K562 (cell line): Measurements from ENCODE around the gene TBXA2R. TPM values are rescaled to one million over a fixed set of nuclear protein-coding genes. Genes with fewer than 3 reads are reported as not detected.

Experiments used
- ATAC-seq: fragments of 200-7000 bp; cut with Tn5 transposase; 3 replicates; pipeline ENCODE4 v1.9.1; 2020; ENCODE audit warnings: moderate library complexity
- BruUV-seq: library from RNA; stranded (reverse); fragments of 400-500 nt; replicated peaks from 2 replicates; lab custom pipeline; 2021; lab: Mats Ljungman, UMichigan
- CTCF ChIA-PET: fragments of 300-600 bp; formaldehyde crosslinking; extraction: SDS; loops from one replicate; lab custom pipeline; 2021; ENCODE audit warnings: low intra/inter-chr PET ratio; lab: Yijun Ruan, JAX
- POLR2A ChIA-PET: fragments of 300-600, 350-650 bp; sonication (Branson Sonifier 250); formaldehyde crosslinking; extraction: SDS; loops from one replicate; lab custom pipeline; 2021; ENCODE audit warnings: antibody characterized with exemption, inconsistent platforms; lab: Yijun Ruan, JAX
- DNase-seq, 4 experiments: peaks; one replicate each; pipeline versions ENCODE4 v3.0.0 to v3.0.0-alpha.2; 2011 to 2018; ENCODE audit warnings: low spot score in 3 of 4, mixed read lengths in 3 of 4; ENCODE audit errors: extremely low read depth in 1 of 4
- FAIRE-seq: peaks from 2 replicates; lab custom pipeline; 2011; peaks lifted over from hg19 to GRCh38; lab: Jason Lieb, UNC
- H2AFZ ChIP-seq: 2 replicates; pipeline ENCODE4 v1.6.0; 2011; ENCODE audit warnings: low read depth, low read length, control low read depth, inconsistent platforms
- H3K27ac ChIP-seq: fragments of 200-600 bp; 3 replicates; pipeline ENCODE4 v1.8.0; 2011; ENCODE audit warnings: low read depth, mild to moderate bottlenecking, control low read depth, inconsistent platforms, low read length, moderate library complexity, mixed read lengths; ENCODE audit errors: extremely low read depth
- H3K27me3 ChIP-seq, 2 experiments: fragments of 300-600 bp in 1 of 2; 2 replicates in 1 of 2; 3 replicates in 1 of 2; pipeline versions ENCODE4 v1.6.0 to v1.8.0; 2011; ENCODE audit warnings: inconsistent platforms in 2 of 2, low read length in 2 of 2, mild to moderate bottlenecking in 1 of 2, mixed read lengths in 1 of 2, moderate library complexity in 1 of 2; ENCODE audit not compliant: control insufficient read depth in 2 of 2, insufficient read depth in 2 of 2
- H3K36me3 ChIP-seq: fragments of 300-600 bp; 3 replicates; pipeline ENCODE4 v1.8.0; 2011; ENCODE audit warnings: mild to moderate bottlenecking, low read length, inconsistent platforms; ENCODE audit not compliant: control insufficient read depth, insufficient read depth
- H3K4me1 ChIP-seq, 2 experiments: fragments of 200-600 bp in 1 of 2; replicated peaks in 1 of 2; 2 replicates in 1 of 2; 3 replicates in 1 of 2; pipeline versions ENCODE4 v1.5.1 to v1.8.0; 2011; ENCODE audit warnings: inconsistent platforms in 2 of 2, low read length in 2 of 2, mild to moderate bottlenecking in 1 of 2, mixed read lengths in 1 of 2, moderate library complexity in 1 of 2; ENCODE audit not compliant: control insufficient read depth in 2 of 2, insufficient read depth in 2 of 2
- H3K4me2 ChIP-seq: 2 replicates; pipeline ENCODE4 v1.6.1; 2011; ENCODE audit warnings: low read length, control low read depth, inconsistent platforms, mixed read lengths; ENCODE audit not compliant: insufficient read depth
- H3K4me3 ChIP-seq: fragments of 200-600 bp; sonication (generic), shearing (Covaris generic); 2 replicates; pipeline ENCODE4 v1.5.1; 2016; ENCODE audit warnings: control low read depth, inconsistent platforms
- H3K79me2 ChIP-seq: fragments of 200-600 bp; 3 replicates; pipeline ENCODE4 v1.8.0; 2011; ENCODE audit warnings: low read length, inconsistent platforms; ENCODE audit not compliant: control insufficient read depth, insufficient read depth
- H3K9ac ChIP-seq, 2 experiments: 2 replicates each; pipeline versions ENCODE4 v1.6.0 to v1.6.1; 2011; ENCODE audit warnings: low read depth in 2 of 2, low read length in 2 of 2, control low read depth in 1 of 2, inconsistent platforms in 1 of 2, mild to moderate bottlenecking in 1 of 2, mixed read lengths in 1 of 2; ENCODE audit not compliant: insufficient read depth in 1 of 2
- H3K9me1 ChIP-seq: one replicate; pipeline ENCODE4 v1.6.0; 2011; ENCODE audit warnings: inconsistent platforms, mild to moderate bottlenecking, low read length, moderate library complexity; ENCODE audit not compliant: control insufficient read depth, insufficient read depth
- H3K9me3 ChIP-seq: replicated peaks from 2 replicates; pipeline ENCODE4 v1.5.1; 2011; ENCODE audit warnings: low read depth, low read length, inconsistent platforms; ENCODE audit not compliant: control insufficient read depth, insufficient read depth
- H4K20me1 ChIP-seq: replicated peaks from 2 replicates; pipeline ENCODE4 v1.6.1; 2011; ENCODE audit warnings: low read length, inconsistent platforms, mixed read lengths; ENCODE audit not compliant: control insufficient read depth, insufficient read depth
- CHD2 ChIP-seq: IDR thresholded peaks from 2 replicates; pipeline ENCODE4 v1.6.1; 2011; ENCODE audit warnings: low read depth, low read length
- CXXC5 ChIP-seq: fragments of 250-450 bp; sonication (Bioruptor Pico); IDR thresholded peaks from 2 replicates; pipeline ENCODE4 v1.8.0; 2022; ENCODE audit warnings: inconsistent platforms, mild to moderate bottlenecking, moderate library complexity
- E2F6 ChIP-seq, 2 experiments: IDR thresholded peaks; 2 replicates each; pipeline ENCODE4 v1.6.1; 2011; ENCODE audit warnings: borderline replicate concordance in 1 of 2, control low read depth in 1 of 2, low read depth in 1 of 2, low read length in 1 of 2, mild to moderate bottlenecking in 1 of 2, mixed read lengths in 1 of 2, moderate library complexity in 1 of 2; ENCODE audit not compliant: insufficient read depth in 1 of 2, insufficient read length in 1 of 2, poor library complexity in 1 of 2, severe bottlenecking in 1 of 2; ENCODE audit errors: extremely low read depth in 1 of 2
- ETV1 ChIP-seq: fragments of 450-650 bp; conservative IDR thresholded peaks from 2 replicates; pipeline ENCODE4 v1.6.1; 2016; ENCODE audit warnings: missing genetic modification characterization, control low read depth, low read depth, missing compliant biosample characterization
- FIP1L1 ChIP-seq: fragments of 200-400 bp; formaldehyde crosslinking; IDR thresholded peaks from 2 replicates; pipeline ENCODE4 v1.6.1; 2018; ENCODE audit warnings: mild to moderate bottlenecking, low read depth, low read length; ENCODE audit not compliant: poor library complexity, severe bottlenecking
- HEY1 ChIP-seq: fragments of 250-450 bp; sonication (Bioruptor Pico); IDR thresholded peaks from 2 replicates; pipeline ENCODE4 v1.5.0; 2020; ENCODE audit warnings: mild to moderate bottlenecking, moderate library complexity, borderline replicate concordance
- HLTF ChIP-seq: fragments of 450-650 bp; IDR thresholded peaks from 2 replicates; pipeline ENCODE4 v1.6.1; 2016
- HNRNPK ChIP-seq: fragments of 200-400 bp; formaldehyde crosslinking; IDR thresholded peaks from one replicate; pipeline ENCODE4 v1.6.1; 2018; ENCODE audit warnings: mild to moderate bottlenecking, low read depth, low read length; ENCODE audit not compliant: poor library complexity, severe bottlenecking
- L3MBTL2 ChIP-seq: fragments of 450-650 bp; IDR thresholded peaks from 2 replicates; pipeline ENCODE4 v1.6.1; 2016; ENCODE audit warnings: mild to moderate bottlenecking, moderate library complexity
- MTA1 ChIP-seq: fragments of 450-650 bp; IDR thresholded peaks from 2 replicates; pipeline ENCODE4 v1.6.1; 2017; ENCODE audit warnings: borderline replicate concordance
- NFRKB ChIP-seq: fragments of 450-650 bp; IDR thresholded peaks from 2 replicates; pipeline ENCODE4 v1.6.1; 2016; ENCODE audit warnings: low read depth
- STAT5B ChIP-seq: fragments of 250-450 bp; sonication (Bioruptor Pico); IDR thresholded peaks from 2 replicates; pipeline ENCODE4 v1.8.0; 2021; ENCODE audit warnings: mild to moderate bottlenecking, inconsistent platforms
- TBL1XR1 ChIP-seq, 2 experiments: IDR thresholded peaks; 2 replicates each; pipeline ENCODE4 v1.6.1; 2012; ENCODE audit warnings: improper control_type of control experiment in 2 of 2, low read length in 2 of 2, mild to moderate bottlenecking in 1 of 2
- VEZF1 ChIP-seq: fragments of 200-800 bp; sonication (Bioruptor generic); IDR thresholded peaks from 2 replicates; pipeline ENCODE4 v1.6.1; 2017; ENCODE audit warnings: missing genetic modification characterization, missing compliant biosample characterization
- YY1 ChIP-seq, 3 experiments: IDR thresholded peaks; 2 replicates each; pipeline ENCODE4 v1.6.1; 2011; ENCODE audit warnings: low read length in 2 of 3, mild to moderate bottlenecking in 2 of 3, moderate library complexity in 2 of 3, borderline replicate concordance in 1 of 3, control low read depth in 1 of 3, low read depth in 1 of 3; ENCODE audit not compliant: insufficient read depth in 3 of 3, insufficient replicate concordance in 2 of 3, control insufficient read depth in 1 of 3, insufficient read length in 1 of 3; ENCODE audit errors: extremely low read depth in 1 of 3
- ZBTB26 ChIP-seq: fragments of 450-650 bp; formaldehyde crosslinking; IDR thresholded peaks from 2 replicates; pipeline ENCODE4 v1.4.0; 2022; ENCODE audit warnings: missing genetic modification characterization
- ZNF140 ChIP-seq: fragments of 250-450 bp; sonication (Bioruptor Pico); IDR thresholded peaks from 2 replicates; pipeline ENCODE4 v1.8.0; 2021; ENCODE audit warnings: moderate library complexity, mild to moderate bottlenecking, inconsistent platforms
- WGBS: fragments of 100-300 bp; shearing (Covaris generic); methylation state at CpG from one replicate; pipeline ENCODE4 v1.1.6; 2016; ENCODE audit warnings: low coverage, mixed read lengths; ENCODE audit not compliant: insufficient coverage; ENCODE audit errors: missing lambda C conversion rate; 5-methylcytosine and 5-hydroxymethylcytosine counted together
- in situ Hi-C: fragments of 300-500 bp; cut with MboI; formaldehyde crosslinking; loops from 4 replicates; pipeline ENCODE4 v1.15.0; 2018; ENCODE audit warnings: inconsistent platforms, mixed read lengths
- intact Hi-C: fragments of 100-400 bp; cut with micrococcal nuclease; formaldehyde crosslinking; loops from 2 replicates; pipeline ENCODE4 v1.14.2; 2022
- polyA plus RNA-seq, 8 experiments: library from polyadenylated mRNA; depleted of rRNA in 4 of 8; stranded (reverse) in 5 of 8; unstranded in 3 of 8; fragments of >200 nt; fragmentation: Nextera tagmentation in 2 of 8; fragmentation: Illumina TruSeq in 1 of 8; extraction: Ambion mirVana in 2 of 8; extraction: Trizol in 1 of 8; gene quantifications; 2 replicates each; pipeline versions ENCODE4 v1.2.1 to v1.2.3, GENCODE V29; 2011 to 2014; ENCODE audit warnings: inconsistent platforms in 1 of 8, missing spikeins in 1 of 8
- total RNA-seq, 7 experiments: library from RNA; depleted of rRNA in 6 of 7; stranded (reverse); fragments of >200 nt in 6 of 7; fragmentation: Illumina TruSeq in 2 of 7; extraction: Trizol in 2 of 7; gene quantifications; 2 replicates each; pipeline versions ENCODE4 v1.2.1 to v1.2.3, GENCODE V29; 2011 to 2021; ENCODE audit warnings: low replicate concordance in 1 of 7

Gene TBXA2R
- total and polyA plus RNA-seq, 9 of the 15 experiments (the other 6 are each of a cell fraction or from before 2014, with no cell fraction given): 1.5 to 24.0 (median 2.8) TPM

- in situ Hi-C loops: no loop called here
- Histone ChIP-seq H3K27me3 (no peaks in the 10 kb centered on the region), H3K4me3 (peak overlapping the region; percentile 11; the same call in 1 of the 2 replicates), H3K9ac (peak overlapping the region in 1 of 2 experiments; percentile 66; a peak in 2 of 4 replicates), H3K9me3 (no peaks in the 10 kb centered on the region), H3K4me2 (peak overlapping the region; percentile 43), H3K36me3 (peaks cover 38% of the 10 kb centered on the region), H4K20me1 (peaks cover 3% of the 10 kb centered on the region; the same call in 1 of the 2 replicates), H3K79me2 (peaks cover 20% of the 10 kb centered on the region), H3K9me1 (peaks cover 5% of the 10 kb centered on the region), H2AFZ (no peak overlapping the region), H3K27ac (0 out of 3 replicates have a peak overlapping the region, but pooled peaks have one; percentile 12), H3K4me1 (peaks cover 38 to 81% of the 10 kb centered on the region in 2 experiments)
- CTCF ChIA-PET: no interaction called here
- POLR2A ChIA-PET: interaction anchor here (0.6 to 1.5 kb wide), 8 partner anchors 9 to 133 kb away, joined by 3 to 7 read pairs (median 4); no protein-coding TSS in a partner anchor
- ATAC-seq (peak; percentile 20), FAIRE-seq (no peak), DNase-seq (peak; percentile 67 to 91 (median 87))
- intact Hi-C loops: loop anchor here (1.0 kb wide), 1 partner anchor 32 kb away; no protein-coding TSS in a partner anchor
- no TSS peak for BruUV-seq
- 63% methylated on average over 15 of the region's 78 CpGs for WGBS
- peak; percentile 19; the same call in 1 of the 2 replicates for TF ChIP-seq CXXC5 (CRISPR knock-in tag)
- TF ChIP-seq HLTF: no peak
- no peak for TF ChIP-seq ZBTB26 (CRISPR knock-in tag)
- TF ChIP-seq HNRNPK: peak; percentile 91
- peak; percentile 28; the same call in 1 of the 2 replicates for TF ChIP-seq L3MBTL2
- no peak for TF ChIP-seq HEY1
- TF ChIP-seq MTA1: no peak
- no peak for TF ChIP-seq CHD2
- TF ChIP-seq VEZF1 (CRISPR knock-in tag): peak; percentile 84
- peak; percentile 54 for TF ChIP-seq FIP1L1
- no peak for TF ChIP-seq TBL1XR1 (IDR thresholded peaks at IDR 0.05; ENCODE audit: low read length in 2 of 2)
- no peak for TF ChIP-seq YY1 (IDR thresholded peaks at IDR 0.05; ENCODE audit: borderline replicate concordance in 1 of 3, control insufficient read depth in 1 of 3, extremely low read depth in 1 of 3, insufficient read depth in 3 of 3, insufficient read length in 1 of 3, insufficient replicate concordance in 2 of 3, low read depth in 1 of 3, low read length in 2 of 3)
- no peak for TF ChIP-seq ETV1
- no peak for TF ChIP-seq NFRKB
- TF ChIP-seq ZNF140 (CRISPR knock-in tag): no peak
- TF ChIP-seq STAT5B (CRISPR knock-in tag): no peak
- TF ChIP-seq E2F6 (IDR thresholded peaks at IDR 0.05; ENCODE audit: borderline replicate concordance in 1 of 2, extremely low read depth in 1 of 2, insufficient read depth in 1 of 2, insufficient read length in 1 of 2, low read depth in 1 of 2, low read length in 1 of 2, poor library complexity in 1 of 2, severe bottlenecking in 1 of 2): peak in 1 of 2 experiments; percentile 81
Measured at GRCh38 chr19:3576696-3577443, 29.8 kb downstream of the TBXA2R start.
